Suppressor macrophage treated with lipopolysaccharide for 4 hours (primary cell): ENCODE data around the gene MACF1.
"Not testable (repeated sequence)": the region's sequence is repeated elsewhere in the genome, so short reads cannot be mapped to it uniquely, and the experiment has no call there.

Experiments
- DNase-seq: peaks from one replicate; pipeline ENCODE4 v3.0.0-alpha.2; 2020

MACF1 gene

DNA sequence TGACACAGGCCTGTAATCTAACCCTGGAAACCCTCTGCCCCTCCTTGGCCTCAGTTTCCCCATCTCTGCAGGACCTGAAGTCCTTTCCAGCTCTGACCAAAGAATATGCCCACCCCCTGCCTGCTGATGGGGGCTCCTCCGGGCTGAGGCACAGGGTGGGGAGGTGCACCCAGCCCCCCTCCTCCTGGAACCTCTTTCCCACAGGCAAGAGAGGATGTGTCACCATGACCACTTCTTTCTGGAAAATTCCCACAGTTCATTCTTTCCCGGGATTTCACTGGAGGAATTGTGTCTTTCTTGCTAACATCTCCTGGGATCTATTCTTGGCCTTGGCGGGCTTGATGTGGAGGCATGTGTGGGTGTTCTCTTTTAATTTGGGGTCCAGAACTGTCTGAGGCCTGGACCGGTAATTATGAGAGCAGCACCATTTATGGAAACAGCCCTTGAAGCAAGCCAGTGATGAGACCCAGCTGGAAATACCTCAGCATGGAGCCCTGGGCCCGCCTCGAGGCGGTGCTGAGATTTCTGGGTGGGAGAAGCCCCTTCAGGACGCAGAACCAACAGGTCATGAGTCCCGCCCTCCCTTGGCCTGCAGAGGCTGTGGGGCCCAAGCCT lies 293.7 kb downstream of the MACF1 start:
- not testable (repeated sequence) for DNase-seq

DNA sequence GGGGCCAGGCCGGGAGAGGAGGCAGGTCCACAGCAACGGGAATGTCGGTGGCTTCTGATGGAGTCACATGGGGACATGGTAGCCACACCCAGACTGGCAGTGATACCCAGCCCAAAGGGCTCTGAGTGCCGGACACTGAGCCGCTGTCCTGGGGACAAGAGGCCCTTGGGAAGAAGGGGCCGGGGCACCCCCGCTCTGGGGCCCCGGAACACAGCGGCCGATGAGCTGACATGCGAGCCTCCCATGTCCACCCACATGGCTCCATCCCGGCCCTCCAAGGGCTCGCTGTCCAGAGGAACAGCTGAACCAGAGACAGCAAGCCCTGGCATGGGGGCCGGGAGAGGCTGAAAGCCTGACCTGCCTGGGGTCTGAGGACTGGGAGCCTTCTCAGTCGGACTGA lies 294.3 kb downstream of the MACF1 start:
- not testable (repeated sequence) for DNase-seq

DNA sequence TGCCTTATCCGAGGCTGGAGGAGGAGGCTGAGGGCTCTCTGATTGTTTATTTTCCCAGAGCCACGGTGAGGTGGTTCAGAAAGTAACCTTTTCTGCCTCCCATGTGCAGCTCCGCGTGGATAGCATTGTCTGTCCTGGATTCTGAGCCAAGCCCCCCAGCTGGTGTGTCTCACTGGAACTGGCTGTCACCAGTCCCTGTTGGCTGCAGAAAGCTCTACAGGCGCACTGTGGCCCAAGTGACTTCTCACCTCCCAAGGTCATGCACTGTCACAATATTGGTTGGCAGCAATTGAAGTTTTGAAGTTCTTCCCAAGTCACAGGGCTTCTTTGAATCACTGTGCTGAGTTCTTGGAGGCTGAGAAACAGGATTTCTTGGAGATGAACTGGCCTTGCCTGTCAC lies 295.2 kb downstream of the MACF1 start:
- DNase-seq, result no peak

DNA sequence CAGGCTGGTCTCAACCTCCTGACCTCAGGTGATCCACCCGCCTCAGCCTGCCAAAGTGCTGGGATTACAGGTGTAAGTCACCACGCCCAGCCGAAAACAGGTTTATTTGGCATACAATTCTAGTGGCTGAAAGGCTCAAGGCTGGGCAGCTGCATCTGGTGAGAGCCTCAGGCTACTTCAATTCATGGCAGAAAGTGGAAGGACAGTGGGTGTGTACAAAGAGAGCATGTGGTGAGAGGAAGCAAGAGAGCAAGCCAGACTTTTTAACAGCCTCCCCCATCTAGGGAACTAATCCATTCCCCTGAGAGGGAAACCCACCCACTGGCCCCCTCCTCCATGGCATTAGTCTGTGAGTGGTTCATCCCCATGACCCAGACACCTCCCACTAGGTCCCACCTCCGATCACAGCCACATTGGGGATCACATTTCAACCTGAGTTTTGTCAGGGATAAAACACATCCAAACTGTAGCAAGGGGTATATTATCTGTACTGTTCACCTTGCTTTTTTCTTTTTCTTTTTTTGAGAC lies 296.4 kb downstream of the MACF1 start:
- DNase-seq, result no peak

DNA sequence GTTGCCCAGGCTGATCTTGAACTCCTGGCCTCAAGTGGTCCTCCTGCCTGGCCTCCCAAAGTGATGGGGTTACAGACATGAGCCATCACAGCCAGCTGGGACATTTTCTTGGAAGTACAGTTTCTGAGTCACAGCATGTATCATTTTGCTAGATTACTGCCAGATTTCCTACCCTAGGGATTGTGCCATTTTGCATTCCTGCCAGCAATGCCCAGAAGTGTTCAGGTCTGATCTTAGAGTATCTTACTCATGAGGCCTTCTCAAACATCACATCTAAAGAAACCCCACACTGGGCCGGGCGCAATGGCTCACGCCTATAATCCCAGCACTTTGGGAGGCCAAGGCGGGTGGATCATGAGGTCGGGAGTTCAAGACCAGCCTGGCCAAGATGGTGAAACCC lies 297.2 kb downstream of the MACF1 start:
- no peak for DNase-seq

DNA sequence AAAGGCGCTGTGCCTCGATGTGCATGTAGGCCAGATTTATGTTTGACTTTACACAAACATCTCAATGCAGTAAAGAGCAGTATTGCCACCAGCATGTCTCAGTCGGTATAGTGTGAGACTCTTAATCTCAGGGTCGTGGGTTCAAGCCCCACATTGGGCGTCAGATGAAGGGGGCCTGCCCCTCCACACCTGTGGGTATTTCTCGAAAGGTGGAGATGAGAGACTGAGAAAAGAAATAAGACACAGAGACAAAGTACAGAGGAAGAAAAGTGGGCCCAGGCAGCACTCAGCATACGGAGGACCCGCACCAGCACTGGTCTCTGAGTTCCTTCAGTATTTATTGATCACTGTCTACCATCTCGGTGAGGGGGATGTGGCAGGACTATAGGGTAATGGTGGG lies 299.9 kb downstream of the MACF1 start:
- DNase-seq, result not testable (repeated sequence)

DNA sequence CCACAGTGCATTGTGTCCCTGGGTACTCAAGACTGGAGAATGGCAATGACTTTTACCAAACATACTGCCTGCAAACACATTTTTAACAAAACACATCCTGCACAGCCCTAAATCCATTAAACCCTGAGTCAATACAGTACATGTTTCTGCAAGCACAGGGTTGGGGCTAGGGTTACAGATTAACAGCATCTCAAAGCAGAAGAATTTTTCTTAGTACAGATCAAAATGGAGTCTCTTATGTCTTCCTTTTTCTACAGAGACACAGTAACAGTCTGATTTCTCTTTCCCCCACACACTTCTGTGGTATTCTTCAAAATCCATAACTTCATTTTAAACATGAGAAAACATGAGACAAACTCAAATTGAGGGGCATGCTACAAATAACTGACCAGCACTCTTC lies 300.8 kb downstream of the MACF1 start:
- DNase-seq, result no peak

DNA sequence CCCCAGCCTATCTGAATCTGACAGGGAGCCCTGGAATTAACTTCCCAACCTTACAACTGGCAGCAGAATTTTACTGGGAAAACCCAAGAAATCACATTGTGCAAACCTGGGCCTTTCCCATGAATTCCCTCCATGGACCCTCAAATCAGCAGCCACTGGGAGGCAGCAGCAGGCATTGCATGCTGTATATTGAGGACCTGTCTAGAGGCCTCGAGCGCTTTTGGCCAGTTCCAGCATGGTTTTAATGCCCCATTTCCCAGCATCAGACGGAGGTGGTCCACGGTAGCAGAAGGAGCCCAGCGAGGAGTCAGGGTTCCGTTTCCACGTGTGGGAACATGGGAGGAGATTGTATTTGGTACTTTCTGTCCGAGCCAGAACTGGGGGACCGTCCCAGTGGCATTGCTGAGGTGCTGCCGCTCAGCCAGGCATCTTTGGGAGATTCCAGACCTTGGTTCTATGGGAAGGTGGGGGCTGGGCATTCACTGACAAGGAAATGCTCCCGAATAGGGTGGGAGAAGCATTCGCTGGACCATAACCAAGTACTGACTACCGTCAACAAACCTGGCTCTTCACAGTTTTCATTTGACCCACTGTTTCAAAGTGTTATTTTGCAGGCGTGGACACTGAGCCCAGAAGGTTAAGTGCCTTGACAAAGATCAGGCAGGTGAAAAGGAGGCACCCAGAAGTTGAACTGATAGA lies 302.9 kb downstream of the MACF1 start:
- no peak for DNase-seq

DNA sequence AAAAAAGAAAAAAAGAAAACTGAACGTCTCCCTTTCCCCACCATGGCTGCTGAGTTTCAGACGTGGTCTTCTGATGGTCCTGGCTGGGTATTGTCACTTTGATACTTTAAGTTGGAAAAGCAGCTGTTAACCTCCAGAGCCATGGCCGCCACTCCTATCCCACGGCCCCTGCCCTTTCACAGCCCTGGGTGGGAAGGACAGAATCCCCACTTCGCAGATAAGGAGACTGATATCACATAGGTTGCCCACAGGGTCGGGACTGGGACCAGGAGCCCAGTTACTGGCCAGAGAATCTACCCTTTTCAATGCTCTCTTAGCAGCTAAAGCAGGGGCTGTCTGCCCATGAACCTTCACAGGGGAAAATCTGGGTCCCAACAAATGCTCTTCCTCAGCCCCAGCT lies 303.8 kb downstream of the MACF1 start:
- no peak for DNase-seq

DNA sequence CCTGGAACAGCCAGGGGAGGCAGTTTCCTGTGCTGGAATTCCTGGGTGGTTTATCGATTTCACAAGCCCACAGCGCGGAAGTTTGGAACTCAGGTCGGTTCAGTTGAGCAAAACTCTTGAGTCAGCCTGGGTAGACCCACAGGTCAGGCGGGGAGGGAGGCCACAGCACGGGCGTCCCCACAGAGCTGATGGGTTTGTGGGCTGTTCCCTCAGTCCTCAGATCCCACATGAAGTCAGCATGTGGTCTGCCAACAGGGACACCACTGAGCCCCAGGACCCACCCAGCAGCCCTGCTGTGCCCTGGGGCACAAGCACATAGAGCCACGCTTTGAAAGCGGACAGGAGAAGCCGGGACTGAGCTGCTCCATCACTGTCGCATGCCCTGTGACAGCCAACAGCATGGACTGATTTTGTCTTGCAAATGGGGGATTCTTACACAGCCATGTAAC lies 304.4 kb downstream of the MACF1 start:
- peak; percentile 25 for DNase-seq

DNA sequence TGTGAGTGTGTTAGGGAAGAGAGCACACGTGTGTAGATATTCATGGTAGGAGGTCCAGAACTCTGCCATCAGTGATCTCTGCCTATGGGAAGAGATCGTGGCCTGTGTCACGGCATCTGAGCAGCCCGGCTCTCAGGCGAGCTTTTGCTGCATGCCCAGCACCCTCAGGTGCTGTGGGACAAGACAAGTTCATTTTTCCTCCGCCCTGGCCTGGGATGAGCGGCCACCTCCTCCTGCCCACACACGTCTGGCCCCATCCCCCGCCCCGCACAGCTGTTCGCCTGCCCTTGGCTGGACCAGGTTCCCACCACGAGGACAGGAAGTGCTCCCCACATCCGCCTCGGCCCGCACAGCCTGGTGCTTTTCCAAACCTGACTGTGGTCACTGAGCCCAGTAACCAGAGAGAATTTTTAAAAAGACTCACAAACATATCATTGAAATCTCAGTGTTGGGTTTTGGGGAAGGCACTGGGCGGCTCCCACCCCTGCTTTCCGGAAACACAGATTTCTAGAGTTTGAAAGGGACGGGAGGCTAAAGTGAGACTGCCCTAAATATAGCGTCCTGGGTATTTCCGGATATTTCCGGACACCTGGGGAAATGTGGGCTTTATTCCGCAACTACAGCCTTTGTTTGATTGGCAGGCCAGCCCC lies 305.0 kb downstream of the MACF1 start:
- no peak for DNase-seq

DNA sequence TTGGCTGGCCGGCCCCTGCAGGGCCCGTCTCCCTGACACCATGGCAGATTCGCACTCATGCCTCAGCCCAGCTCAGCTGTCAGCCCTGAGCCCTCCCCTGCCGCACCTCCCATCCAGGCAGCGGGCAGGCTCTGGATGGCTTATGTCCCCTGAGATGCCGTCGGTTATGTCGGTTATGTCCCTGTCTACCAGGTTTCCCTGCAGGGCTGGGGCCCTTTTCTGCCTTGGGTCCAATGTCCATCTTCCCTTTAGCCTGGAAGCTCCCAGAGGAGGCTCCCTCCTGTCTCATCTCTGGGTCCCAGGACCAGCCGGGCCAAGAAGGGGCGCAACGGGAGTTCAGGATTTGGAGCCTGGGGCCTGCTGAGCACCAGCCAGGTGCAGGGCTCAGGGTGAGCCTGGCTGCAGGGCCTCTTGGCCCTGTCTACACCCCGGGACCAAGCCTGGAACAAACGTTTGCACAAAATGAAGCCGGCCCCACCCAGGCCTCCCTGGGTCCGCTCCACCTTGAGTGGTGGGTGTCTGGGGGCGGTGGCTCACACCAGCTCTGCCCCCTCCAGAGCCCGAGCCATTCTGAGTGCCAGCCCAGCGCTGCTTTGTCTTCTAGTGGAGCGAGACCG lies 306.2 kb downstream of the MACF1 start:
- not testable (repeated sequence) for DNase-seq

DNA sequence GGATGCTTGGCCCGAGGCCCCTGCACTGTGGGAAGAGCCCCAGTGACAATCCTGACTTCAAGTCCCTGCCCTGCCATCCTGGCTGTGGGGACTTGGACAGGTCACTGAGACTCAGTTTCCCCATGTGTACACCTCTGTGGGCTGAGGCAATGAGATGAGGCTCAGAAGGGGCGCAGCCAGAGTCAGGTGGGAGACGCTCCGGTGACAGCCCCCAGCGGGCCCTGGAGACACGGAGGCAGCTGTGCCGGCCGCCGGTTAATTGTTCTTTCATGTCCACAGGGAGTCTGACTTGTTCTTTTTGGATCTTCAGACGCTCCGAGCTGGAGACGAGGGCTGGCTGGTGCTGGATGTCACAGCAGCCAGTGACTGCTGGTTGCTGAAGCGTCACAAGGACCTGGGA lies 307.0 kb downstream of the MACF1 start:
- not testable (repeated sequence) for DNase-seq

DNA sequence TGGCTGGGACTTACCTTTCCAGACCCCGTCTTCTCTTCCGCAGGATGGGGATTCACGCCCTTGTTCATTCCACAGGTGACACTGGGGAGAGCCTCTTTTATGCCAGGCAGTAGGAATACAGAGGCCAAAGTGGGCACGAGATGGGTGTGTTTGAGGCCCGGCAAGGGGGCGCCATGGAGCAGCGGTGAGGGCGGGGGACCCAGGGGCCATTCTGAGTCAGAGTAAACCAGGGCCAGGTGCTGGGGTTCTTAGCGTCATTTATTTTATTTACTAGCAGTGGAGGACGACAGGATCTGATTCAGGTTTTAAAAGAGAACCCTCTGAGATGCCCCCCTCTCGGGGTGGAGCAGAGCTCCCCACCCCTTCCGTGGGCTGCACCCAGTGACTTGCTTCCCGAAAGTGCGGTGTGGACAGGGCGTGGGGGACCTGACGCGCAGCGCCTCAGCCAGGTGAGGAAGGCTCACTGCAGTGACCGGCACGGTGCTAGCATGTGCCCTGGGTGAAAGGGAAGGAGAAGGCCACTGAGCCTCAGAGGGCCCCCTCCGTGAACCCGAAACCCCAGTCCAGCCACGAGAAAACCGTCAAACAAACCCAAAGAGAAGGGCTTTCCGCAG lies 307.8 kb downstream of the MACF1 start:
- DNase-seq, result not testable (repeated sequence)

DNA sequence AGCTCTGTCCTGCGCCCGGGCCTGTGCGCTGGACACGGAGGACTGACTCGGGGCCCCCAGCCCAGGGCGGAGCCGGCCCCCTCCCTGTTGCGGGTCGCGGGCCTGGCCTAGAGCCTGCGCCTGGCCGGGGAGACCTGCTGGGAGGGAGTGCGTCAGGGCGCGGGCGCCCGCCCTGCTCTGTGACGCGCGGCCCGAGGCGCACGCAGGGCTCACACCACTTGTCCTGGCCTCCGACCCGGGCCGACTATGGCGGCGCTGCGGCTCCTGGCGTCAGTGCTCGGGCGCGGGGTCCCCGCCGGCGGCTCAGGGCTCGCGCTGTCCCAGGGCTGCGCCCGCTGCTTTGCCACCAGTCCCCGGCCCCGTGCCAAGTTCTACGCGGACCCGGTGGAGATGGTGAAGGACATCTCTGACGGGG lies 310.2 kb downstream of the MACF1 start:
- DNase-seq, result not testable (repeated sequence)

DNA sequence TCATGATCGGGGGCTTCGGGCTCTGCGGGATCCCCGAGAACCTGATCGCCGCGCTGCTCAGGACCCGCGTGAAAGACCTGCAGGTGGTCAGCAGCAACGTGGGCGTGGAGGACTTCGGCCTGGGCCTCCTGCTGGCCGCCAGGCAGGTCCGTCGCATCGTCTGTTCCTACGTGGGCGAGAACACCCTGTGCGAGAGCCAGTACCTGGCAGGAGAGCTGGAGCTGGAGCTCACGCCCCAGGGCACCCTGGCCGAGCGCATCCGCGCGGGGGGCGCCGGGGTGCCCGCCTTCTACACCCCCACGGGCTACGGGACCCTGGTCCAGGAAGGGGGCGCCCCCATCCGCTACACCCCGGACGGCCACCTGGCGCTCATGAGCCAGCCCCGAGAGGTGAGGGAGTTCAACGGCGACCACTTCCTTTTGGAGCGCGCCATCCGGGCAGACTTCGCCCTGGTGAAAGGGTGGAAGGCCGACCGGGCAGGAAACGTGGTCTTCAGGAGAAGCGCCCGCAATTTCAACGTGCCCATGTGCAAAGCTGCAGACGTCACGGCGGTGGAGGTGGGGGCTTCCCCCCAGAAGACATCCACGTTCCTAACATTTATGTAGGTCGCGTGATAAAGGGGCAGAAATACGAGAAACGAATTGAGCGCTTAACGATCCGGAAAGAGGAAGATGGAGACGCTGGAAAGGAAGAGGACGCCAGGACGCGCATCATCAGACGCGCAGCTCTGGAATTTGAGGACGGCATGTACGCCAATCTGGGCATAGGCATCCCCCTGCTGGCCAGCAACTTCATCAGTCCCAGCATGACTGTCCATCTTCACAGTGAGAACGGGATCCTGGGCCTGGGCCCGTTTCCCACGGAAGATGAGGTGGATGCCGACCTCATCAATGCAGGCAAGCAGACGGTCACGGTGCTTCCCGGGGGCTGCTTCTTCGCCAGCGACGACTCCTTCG lies 310.9 kb downstream of the MACF1 start:
- DNase-seq, result peak; percentile 61

DNA sequence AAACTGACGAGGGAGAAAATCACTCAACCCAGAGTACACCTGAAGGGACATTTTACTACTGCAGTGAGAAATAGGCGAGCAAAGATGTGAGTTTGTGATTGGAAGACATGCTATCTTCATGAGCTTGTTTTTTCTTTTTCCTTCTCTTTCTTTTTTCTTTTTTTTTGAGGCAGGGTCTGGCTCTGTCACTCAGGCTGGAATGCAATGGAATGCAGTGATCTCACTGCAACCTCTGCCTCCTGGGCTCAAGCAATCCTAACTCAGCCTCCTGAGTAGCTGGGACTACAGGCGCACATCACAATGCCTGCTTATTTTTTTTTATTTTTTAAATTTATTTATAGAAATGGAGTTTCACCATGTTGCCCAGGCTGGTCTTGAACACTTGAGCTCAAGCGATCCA lies 312.3 kb downstream of the MACF1 start:
- DNase-seq, result not testable (repeated sequence)

DNA sequence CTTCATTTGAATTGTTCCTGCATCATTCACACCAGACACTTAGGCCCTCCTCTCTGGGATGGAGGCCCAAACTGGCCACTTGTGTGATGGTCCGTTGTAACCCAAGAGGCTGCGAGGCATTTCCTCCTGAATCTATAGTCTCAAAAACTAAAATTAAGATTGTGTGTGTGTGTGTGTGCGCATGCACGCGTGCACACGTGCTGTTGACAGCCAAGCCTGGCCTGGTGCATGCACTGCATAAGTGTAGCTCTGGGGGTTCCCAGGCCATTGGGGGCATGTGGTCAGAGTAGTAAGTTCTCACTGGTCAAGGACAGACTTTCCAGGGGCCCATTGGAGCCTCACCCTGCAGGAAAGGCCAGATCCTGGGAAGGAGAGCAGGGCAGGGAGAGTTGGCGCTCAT lies 313.4 kb downstream of the MACF1 start:
- DNase-seq, result not testable (repeated sequence)

DNA sequence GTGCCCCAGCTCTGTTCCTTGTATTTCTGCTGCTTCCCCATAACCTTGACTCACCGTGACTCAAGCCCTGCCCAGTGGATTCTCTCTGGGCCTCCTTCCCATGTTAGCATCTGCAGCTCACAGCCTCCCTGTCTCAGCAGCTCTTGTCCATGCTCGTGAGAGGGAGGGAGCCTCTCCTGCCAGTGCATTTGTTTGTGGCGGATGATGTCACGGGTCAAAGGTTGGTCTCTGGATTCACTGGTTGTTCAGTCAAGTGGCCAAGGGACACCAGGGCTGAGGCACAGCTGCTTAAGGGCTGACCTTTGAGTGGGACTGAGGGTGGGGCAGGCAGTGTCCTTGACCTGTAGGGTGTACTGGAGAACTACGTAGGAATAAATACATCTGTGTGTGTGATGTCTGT lies 314.9 kb downstream of the MACF1 start:
- not testable (repeated sequence) for DNase-seq

DNA sequence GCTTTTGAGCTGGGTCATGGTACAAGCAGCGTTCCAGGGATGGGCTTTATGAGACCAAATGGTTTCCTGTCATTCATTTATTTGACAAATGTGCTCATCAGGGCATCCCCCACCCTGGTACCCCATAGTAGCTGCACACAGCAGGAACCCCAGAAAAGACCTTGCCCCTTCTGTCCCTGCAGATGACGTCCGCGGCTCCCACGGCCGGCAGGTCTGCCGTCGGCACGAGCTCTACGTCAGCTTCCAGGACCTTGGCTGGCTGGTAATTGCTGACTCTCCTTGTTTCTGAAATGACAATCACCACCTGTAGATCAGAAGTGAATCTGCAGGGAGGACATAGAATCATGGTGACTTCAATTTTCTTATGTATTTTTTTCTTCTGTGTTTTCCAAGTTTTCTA lies 317.7 kb downstream of the MACF1 start:
- DNase-seq, result not testable (repeated sequence)

DNA sequence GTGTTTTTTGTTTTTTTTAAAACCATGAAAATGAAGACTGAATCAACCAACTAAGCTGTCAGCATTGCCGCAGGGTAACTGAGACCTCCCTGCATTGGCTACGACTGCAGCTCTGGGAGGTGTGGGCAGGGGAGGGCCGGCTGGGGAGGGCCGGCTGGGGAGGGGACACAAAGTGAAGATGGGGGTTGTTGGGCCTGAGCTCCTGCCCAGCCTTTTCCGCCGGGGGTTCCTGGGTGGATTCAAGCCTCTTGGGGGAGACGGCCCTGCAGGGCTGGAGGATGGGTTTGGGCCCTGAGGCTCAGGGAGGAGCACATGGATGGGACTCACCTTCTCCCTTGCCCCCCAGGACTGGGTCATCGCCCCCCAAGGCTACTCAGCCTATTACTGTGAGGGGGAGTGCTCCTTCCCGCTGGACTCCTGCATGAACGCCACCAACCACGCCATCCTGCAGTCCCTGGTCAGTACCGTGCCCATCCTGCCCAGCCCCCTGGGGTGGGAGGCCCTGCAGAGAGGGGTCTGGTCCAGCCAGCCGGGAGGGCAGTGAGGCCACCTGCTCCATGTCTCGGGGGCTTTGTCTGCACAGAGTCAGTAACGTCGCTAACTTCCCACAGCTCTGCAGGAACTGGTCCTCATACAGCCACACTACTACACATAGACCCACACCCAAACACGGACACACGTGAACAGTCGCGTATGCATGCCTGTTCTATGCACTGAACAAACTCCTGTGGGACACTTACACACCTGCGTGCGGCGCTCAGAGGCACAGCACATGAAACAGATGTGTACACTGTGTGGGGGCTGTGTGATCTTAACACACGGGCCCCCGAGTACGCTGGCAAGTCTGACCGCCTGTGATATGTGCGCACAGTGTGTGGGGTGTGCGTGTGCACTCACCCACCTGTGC lies 318.4 kb downstream of the MACF1 start:
- DNase-seq, result no peak
